MM.1S (cell line): Measurements from ENCODE around the gene EPM2A.

ENCODE experiments used
- DNase-seq: peaks from one replicate; pipeline ENCODE4 v3.0.0-alpha.2; 2015
- H2AFZ ChIP-seq: fragments of 300-600 bp; sonication (generic); 2 replicates; pipeline ENCODE4 v1.6.0; 2016; ENCODE audit warnings: antibody characterized with exemption, low read length
- H3F3A ChIP-seq: fragments of 300-600 bp; sonication (generic); 2 replicates; pipeline ENCODE4 v1.6.1; 2016; ENCODE audit warnings: mild to moderate bottlenecking, antibody characterized with exemption, low read length, moderate library complexity, mixed read lengths; ENCODE audit not compliant: insufficient read depth
- H3K27ac ChIP-seq: fragments of 300-600 bp; sonication (generic); 2 replicates; pipeline ENCODE4 v1.5.1; 2016; ENCODE audit warnings: mild to moderate bottlenecking, low read length
- H3K27me3 ChIP-seq: fragments of 300-600 bp; sonication (generic); replicated peaks from 2 replicates; pipeline ENCODE4 v1.6.0; 2016; ENCODE audit warnings: low read length; ENCODE audit not compliant: insufficient read depth
- H3K36me3 ChIP-seq: fragments of 300-600 bp; sonication (generic); replicated peaks from 2 replicates; pipeline ENCODE4 v1.6.1; 2016; ENCODE audit warnings: mild to moderate bottlenecking, low read length, mixed read lengths; ENCODE audit not compliant: insufficient read depth
- H3K4me1 ChIP-seq: fragments of 300-600 bp; sonication (generic); 2 replicates; pipeline ENCODE4 v1.6.1; 2016; ENCODE audit warnings: low read length, mixed read lengths
- H3K4me2 ChIP-seq: fragments of 300-600 bp; sonication (generic); 2 replicates; pipeline ENCODE4 v1.6.0; 2016; ENCODE audit warnings: low read depth, low read length
- H3K4me3 ChIP-seq: fragments of 300-600 bp; sonication (generic); 2 replicates; pipeline ENCODE4 v1.5.1; 2016; ENCODE audit warnings: low read length, mixed read lengths
- H3K79me2 ChIP-seq: fragments of 300-600 bp; sonication (generic); 2 replicates; pipeline ENCODE4 v1.6.1; 2016; ENCODE audit warnings: mixed run types, low read length, mixed read lengths
- H3K9ac ChIP-seq: fragments of 300-600 bp; sonication (generic); 2 replicates; pipeline ENCODE4 v1.6.1; 2016; ENCODE audit warnings: low read length, mixed read lengths
- H3K9me2 ChIP-seq: fragments of 300-600 bp; sonication (generic); replicated peaks from 2 replicates; pipeline ENCODE4 v1.6.1; 2016; ENCODE audit warnings: mild to moderate bottlenecking, low read length, mixed read lengths; ENCODE audit not compliant: insufficient read depth
- H3K9me3 ChIP-seq: fragments of 300-600 bp; sonication (generic); replicated peaks from 2 replicates; pipeline ENCODE4 v1.6.1; 2016; ENCODE audit warnings: mild to moderate bottlenecking, low read length, mixed read lengths; ENCODE audit not compliant: insufficient read depth
- H4K20me1 ChIP-seq: fragments of 300-600 bp; sonication (generic); 2 replicates; pipeline ENCODE4 v1.6.1; 2016; ENCODE audit warnings: mild to moderate bottlenecking, low read length, moderate library complexity, mixed read lengths; ENCODE audit not compliant: insufficient read depth
- CTCF ChIP-seq: fragments of 300-600 bp; sonication (generic); IDR thresholded peaks from 2 replicates; pipeline ENCODE4 v1.5.1; 2016; ENCODE audit warnings: antibody characterized with exemption, low read length, mixed read lengths
- EZH2 ChIP-seq: fragments of 300-600 bp; sonication (generic); optimal IDR thresholded peaks from 2 replicates; pipeline ENCODE3; 2017; ENCODE audit warnings: low read depth, mild to moderate bottlenecking, antibody characterized with exemption, low read length, mixed read lengths
- EZH2phosphoT487 ChIP-seq: fragments of 300-600 bp; sonication (generic); IDR thresholded peaks from 2 replicates; pipeline ENCODE4 v1.6.1; 2018; ENCODE audit warnings: antibody characterized with exemption, low read length

The EPM2A gene

DNA sequence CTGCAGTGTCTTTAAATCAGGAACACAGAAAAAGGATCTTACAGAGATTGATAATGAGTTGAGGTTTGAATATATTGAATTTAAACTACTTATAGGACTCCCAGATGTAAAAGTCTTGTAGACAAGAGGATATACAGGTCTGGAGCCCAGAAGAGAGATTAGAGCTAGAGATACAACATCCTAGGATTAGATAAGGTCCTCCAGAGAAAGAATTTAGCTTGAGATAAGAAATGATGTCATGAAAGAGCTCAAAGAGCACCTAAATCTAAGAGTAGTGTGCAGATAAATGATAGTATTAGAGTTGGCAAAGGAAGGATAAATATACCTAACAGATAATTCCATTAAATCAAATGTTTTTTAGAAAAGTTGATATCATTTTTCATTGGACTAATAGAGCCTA is 23.9 kb downstream of the EPM2A start:
- Histone ChIP-seq H2AFZ (no peak overlapping the region), H4K20me1 (no peaks in the 10 kb centered on the region), H3K4me3 (no peak overlapping the region), H3K27me3 (no peaks in the 10 kb centered on the region), H3F3A (no peaks in the 10 kb centered on the region), H3K27ac (no peak overlapping the region), H3K9me2 (no peaks in the 10 kb centered on the region), H3K4me1 (no peaks in the 10 kb centered on the region), H3K36me3 (no peaks in the 10 kb centered on the region), H3K9me3 (no peaks in the 10 kb centered on the region), H3K79me2 (no peaks in the 10 kb centered on the region), H3K4me2 (no peak overlapping the region), H3K9ac (no peak overlapping the region)
- no peak for DNase-seq
- TF ChIP-seq EZH2phosphoT487 (no peak), EZH2 (no peak), CTCF (no peak)

- no peaks in the 10 kb centered on the region for H3K9me3 ChIP-seq
- no peaks in the 10 kb centered on the region for H3K4me1 ChIP-seq
- H3K4me3 ChIP-seq = no peak overlapping the region
- no peak for TF ChIP-seq EZH2
- no peak for TF ChIP-seq EZH2phosphoT487
- no peak for TF ChIP-seq CTCF
- H3K27me3 ChIP-seq = no peaks in the 10 kb centered on the region
- H3K79me2 ChIP-seq = no peaks in the 10 kb centered on the region
- no peak overlapping the region for H3K4me2 ChIP-seq
- no peaks in the 10 kb centered on the region for H3F3A ChIP-seq
- no peaks in the 10 kb centered on the region for H4K20me1 ChIP-seq
- no peak overlapping the region for H2AFZ ChIP-seq
- no peaks in the 10 kb centered on the region for H3K36me3 ChIP-seq
- H3K9me2 ChIP-seq = no peaks in the 10 kb centered on the region
- DNase-seq = no peak
- H3K9ac ChIP-seq = no peak overlapping the region
- H3K27ac ChIP-seq = no peak overlapping the region
Measured at GRCh38 chr6:145707397-145707796, 27.9 kb downstream of the EPM2A start.

DNA sequence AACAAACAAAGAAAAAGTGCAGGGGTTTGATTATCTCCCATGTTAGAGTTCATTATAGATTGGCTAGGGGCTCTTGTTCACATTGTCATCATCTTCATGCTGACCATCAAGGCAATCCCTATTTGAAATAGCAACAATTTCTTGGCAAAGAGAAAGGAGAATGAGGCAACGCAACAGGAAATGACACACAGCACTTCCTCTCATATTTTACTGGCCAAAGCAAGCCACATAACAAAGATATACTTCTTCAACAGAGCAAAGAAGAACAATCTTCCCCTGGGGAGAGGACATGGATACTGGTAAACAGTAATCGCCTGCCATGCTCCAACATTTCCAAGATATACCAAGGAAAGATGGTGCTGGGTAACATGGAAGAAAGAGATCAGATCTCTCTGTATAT is 29.8 kb downstream of the EPM2A start:
- no peak overlapping the region for H3K4me2 ChIP-seq
- DNase-seq = no peak

More for the DNA sequence above, 29.8 kb downstream of the EPM2A start:
- H3K9ac ChIP-seq = no peak overlapping the region
- H3K36me3 ChIP-seq = no peaks in the 10 kb centered on the region
- H3K4me1 ChIP-seq = no peaks in the 10 kb centered on the region
- H3K27ac ChIP-seq = no peak overlapping the region
- no peaks in the 10 kb centered on the region for H3K27me3 ChIP-seq
- TF ChIP-seq EZH2phosphoT487 (no peak), CTCF (no peak), EZH2 (no peak)
- H3K9me3 ChIP-seq = no peaks in the 10 kb centered on the region
- no peaks in the 10 kb centered on the region for H3F3A ChIP-seq
- H3K4me3 ChIP-seq = no peak overlapping the region
- H3K79me2 ChIP-seq = no peaks in the 10 kb centered on the region
- H3K9me2 ChIP-seq = no peaks in the 10 kb centered on the region
- no peaks in the 10 kb centered on the region for H4K20me1 ChIP-seq
- H2AFZ ChIP-seq = no peak overlapping the region
